ENCODE data around the gene SDHB. TPM values are rescaled to one million over a fixed set of nuclear protein-coding genes. Genes with fewer than 3 reads are reported as not detected.

Gene SDHB
- total and polyA plus RNA-seq, 9 of the 15 experiments (the other 6 are each of a cell fraction or from before 2014, with no cell fraction given): 207 to 554 (median 365) TPM

GRCh38 chr1:17021896-17022295 lies 31.9 kb downstream of the SDHB start:
- WGBS (ENCODE audit: insufficient coverage, low coverage, missing lambda C conversion rate): 97% methylated on average over 10 of the region's 10 CpGs
- Histone ChIP-seq H3K27me3 (ENCODE audit: control insufficient read depth in 2 of 2, insufficient read depth in 2 of 2, low read length in 2 of 2) (no peaks in the 10 kb centered on the region), H3K27ac (ENCODE audit: extremely low read depth, low read depth, low read length) (no peak overlapping the region), H3K9me1 (ENCODE audit: control insufficient read depth, insufficient read depth, low read length) (no peaks in the 10 kb centered on the region), H2AFZ (ENCODE audit: low read depth, low read length) (no peak overlapping the region), H3K4me3 (no peak overlapping the region), H3K9me3 (replicated peaks; ENCODE audit: control insufficient read depth, insufficient read depth, low read depth, low read length) (no peaks in the 10 kb centered on the region), H3K4me1 (replicated peaks in 1 of 2; ENCODE audit: control insufficient read depth in 2 of 2, insufficient read depth in 2 of 2, low read length in 2 of 2) (no peaks in the 10 kb centered on the region), H4K20me1 (replicated peaks; ENCODE audit: control insufficient read depth, insufficient read depth, low read length) (no peaks in the 10 kb centered on the region), H3K36me3 (ENCODE audit: control insufficient read depth, insufficient read depth, low read length) (peaks cover 90% of the 10 kb centered on the region), H3K79me2 (ENCODE audit: control insufficient read depth, insufficient read depth, low read length) (no peaks in the 10 kb centered on the region), H3K9ac (ENCODE audit: insufficient read depth in 1 of 2, low read depth in 2 of 2, low read length in 2 of 2) (no peak overlapping the region), H3K4me2 (ENCODE audit: insufficient read depth, low read length) (no peak overlapping the region)
- in situ Hi-C loops (cut with MboI): no loop called here
- no TSS peak for BruUV-seq (replicated peaks)
- TF ChIP-seq RBM14 (IDR thresholded peaks at IDR 0.05; ENCODE audit: borderline replicate concordance, insufficient read depth, low read depth, low read length): no peak
- no peak for TF ChIP-seq ZNF75A (CRISPR knock-in tag; IDR thresholded peaks at IDR 0.05)
- no peak for TF ChIP-seq CUX1 (CRISPR knock-in tag; IDR thresholded peaks at IDR 0.05)
- TF ChIP-seq E2F4 (CRISPR knock-in tag; IDR thresholded peaks at IDR 0.05; ENCODE audit: low read depth): no peak
- TF ChIP-seq E2F5 (CRISPR knock-in tag; IDR thresholded peaks at IDR 0.05): no peak
- no peak for TF ChIP-seq ATF4 (CRISPR knock-in tag; IDR thresholded peaks at IDR 0.05)
- TF ChIP-seq SREBF2 (CRISPR knock-in tag; IDR thresholded peaks at IDR 0.05): no peak
- no peak for TF ChIP-seq EP400 (IDR thresholded peaks at IDR 0.05)
- TF ChIP-seq ZNF354B (CRISPR knock-in tag; IDR thresholded peaks at IDR 0.05): no peak
- no peak for FAIRE-seq
- CTCF ChIA-PET (ENCODE audit: low intra/inter-chr PET ratio): no interaction called here
- POLR2A ChIA-PET: interaction anchor here (0.8 to 3.3 kb wide), 3 partner anchors 9 to 20 kb away, joined by 3 to 16 read pairs (median 3); no protein-coding TSS in a partner anchor
- DNase-seq (ENCODE audit: extremely low read depth in 1 of 4, low spot score in 3 of 4): no peak
- no peak for ATAC-seq
- intact Hi-C loops (cut with micrococcal nuclease): no loop called here
